ENCODE results near the gene REV3L. TPM values are rescaled to one million over a fixed set of nuclear protein-coding genes. Genes with fewer than 3 reads are reported as not detected.
A peak's percentile ranks its signal among the peaks of the same experiment; 100 is the strongest.

REV3L gene
- total RNA-seq, 1 donor from 2014 or later = 26.4 TPM

GRCh38 chr6:111524735-111525134 lies 41.7 kb upstream of the REV3L start:
- no peak overlapping the region for H3K4me3 Mint-ChIP-seq (ENCODE audit: unreplicated experiment)
- peaks cover 22% of the 10 kb centered on the region for H3K4me1 Mint-ChIP-seq (ENCODE audit: unreplicated experiment)
- no peak for TF ChIP-seq CTCF (IDR thresholded peaks at IDR 0.05)
- peaks cover 3% of the 10 kb centered on the region for H3K9me3 Mint-ChIP-seq (ENCODE audit: unreplicated experiment)
- H3K27me3 Mint-ChIP-seq (ENCODE audit: unreplicated experiment) = no peaks in the 10 kb centered on the region
- H3K27ac Mint-ChIP-seq (ENCODE audit: unreplicated experiment) = no peak overlapping the region
- H3K36me3 Mint-ChIP-seq (ENCODE audit: unreplicated experiment) = peaks cover 4% of the 10 kb centered on the region
- DNase-seq (ENCODE audit: extremely low spot score, unreplicated experiment) = no peak

DNA sequence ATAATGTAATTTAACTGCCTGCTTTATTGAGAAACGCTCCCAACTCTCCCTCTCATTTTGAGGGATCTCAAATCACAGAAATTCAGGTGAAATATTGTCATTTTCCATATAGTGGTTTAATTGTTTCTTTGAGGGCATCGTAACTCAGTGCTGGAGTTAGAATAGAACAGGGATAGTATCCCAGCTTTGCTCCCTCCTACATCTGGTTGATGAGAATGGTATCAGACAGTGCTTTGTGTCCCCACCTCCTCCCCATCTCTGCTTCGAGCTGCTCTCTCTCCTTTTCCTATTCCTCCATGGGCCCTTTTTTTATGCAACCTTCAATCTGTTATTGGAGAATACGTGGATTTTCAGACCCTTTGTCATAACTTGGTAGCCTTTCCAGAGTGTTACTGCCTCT lies 41.2 kb upstream of the REV3L start:
- no peaks in the 10 kb centered on the region for H3K27me3 Mint-ChIP-seq (ENCODE audit: unreplicated experiment)
- DNase-seq (ENCODE audit: extremely low spot score, unreplicated experiment) = no peak
- no peak for TF ChIP-seq CTCF (IDR thresholded peaks at IDR 0.05)
- H3K27ac Mint-ChIP-seq (ENCODE audit: unreplicated experiment) = no peak overlapping the region
- H3K4me3 Mint-ChIP-seq (ENCODE audit: unreplicated experiment) = no peak overlapping the region
- peaks cover 3% of the 10 kb centered on the region for H3K9me3 Mint-ChIP-seq (ENCODE audit: unreplicated experiment)
- peaks cover 4% of the 10 kb centered on the region for H3K36me3 Mint-ChIP-seq (ENCODE audit: unreplicated experiment)
- H3K4me1 Mint-ChIP-seq (ENCODE audit: unreplicated experiment) = peaks cover 22% of the 10 kb centered on the region

DNA sequence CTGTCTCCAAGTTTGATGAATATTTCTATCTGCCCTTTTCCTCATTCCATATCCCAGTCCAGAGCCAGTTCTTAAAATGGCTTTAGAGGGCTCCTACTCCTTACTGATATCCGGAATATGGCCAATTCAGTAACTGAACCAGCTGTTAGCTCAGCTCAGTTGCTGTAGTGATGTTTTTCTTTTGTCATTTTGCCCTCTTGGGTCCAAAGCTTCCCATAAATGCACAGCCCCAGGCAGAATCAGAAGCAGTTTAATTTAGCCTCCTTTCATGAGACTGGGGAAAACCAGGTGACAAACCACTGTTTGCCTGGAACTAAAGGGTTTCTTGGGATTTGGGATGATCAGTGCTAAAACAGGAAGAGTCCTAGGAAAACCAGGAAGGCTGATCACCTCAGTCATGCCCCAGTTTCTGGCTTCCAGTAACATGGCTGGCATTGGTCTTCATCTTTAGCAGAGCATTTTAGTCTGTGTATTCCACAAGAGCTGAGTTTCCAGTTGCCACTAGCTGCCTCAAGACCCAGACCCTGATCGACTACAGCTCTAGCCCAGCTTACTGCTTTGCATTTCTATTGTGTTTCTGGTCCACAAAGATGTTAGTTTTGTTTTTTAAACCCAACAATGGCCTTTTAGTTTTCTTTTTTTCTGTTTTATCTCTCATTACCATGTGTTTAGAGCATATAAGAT lies 40.6 kb upstream of the REV3L start:
- Mint-ChIP-seq H3K27ac (ENCODE audit: unreplicated experiment) (peak overlapping the region; percentile 54), H3K36me3 (ENCODE audit: unreplicated experiment) (peaks cover 4% of the 10 kb centered on the region), H3K4me1 (ENCODE audit: unreplicated experiment) (peaks cover 22% of the 10 kb centered on the region), H3K4me3 (ENCODE audit: unreplicated experiment) (no peak overlapping the region), H3K9me3 (ENCODE audit: unreplicated experiment) (peaks cover 3% of the 10 kb centered on the region), H3K27me3 (ENCODE audit: unreplicated experiment) (no peaks in the 10 kb centered on the region)
- no peak for DNase-seq (ENCODE audit: extremely low spot score, unreplicated experiment)
- no peak for TF ChIP-seq CTCF (IDR thresholded peaks at IDR 0.05)

DNA sequence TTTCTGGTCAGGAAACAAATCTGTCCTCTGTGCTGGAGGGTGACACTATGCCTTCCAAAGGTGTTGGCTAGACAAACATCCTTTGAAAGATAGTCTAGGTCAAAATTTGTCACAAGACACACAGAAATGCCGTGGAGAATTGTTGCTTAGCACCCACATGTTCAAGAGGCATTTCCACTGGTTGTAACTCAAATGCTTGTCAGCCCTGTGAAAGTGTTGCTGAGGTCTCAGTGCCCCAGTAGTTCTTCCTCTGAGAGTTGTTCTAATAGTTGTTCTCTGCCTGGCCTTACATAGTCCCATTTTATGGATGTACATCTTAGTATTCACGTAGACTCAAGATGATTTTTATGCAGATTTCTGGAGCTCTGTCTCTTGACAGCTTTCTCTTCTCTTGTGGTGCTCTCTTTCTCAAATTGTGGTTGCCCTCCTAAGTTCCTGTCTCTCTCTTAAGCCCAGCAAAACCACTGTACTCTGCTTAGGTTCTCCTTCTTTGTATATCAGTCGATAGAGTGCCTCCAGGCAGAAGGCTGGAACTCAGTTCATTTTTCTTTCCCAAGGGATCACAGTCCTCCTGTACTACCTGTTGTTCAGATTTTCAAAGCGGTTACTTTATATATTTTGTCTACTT lies 39.5 kb upstream of the REV3L start:
- H3K9me3 Mint-ChIP-seq (ENCODE audit: unreplicated experiment) = peaks cover 3% of the 10 kb centered on the region
- H3K36me3 Mint-ChIP-seq (ENCODE audit: unreplicated experiment) = peaks cover 4% of the 10 kb centered on the region
- no peak overlapping the region for H3K4me3 Mint-ChIP-seq (ENCODE audit: unreplicated experiment)
- no peak overlapping the region for H3K27ac Mint-ChIP-seq (ENCODE audit: unreplicated experiment)
- H3K27me3 Mint-ChIP-seq (ENCODE audit: unreplicated experiment) = no peaks in the 10 kb centered on the region
- peaks cover 22% of the 10 kb centered on the region for H3K4me1 Mint-ChIP-seq (ENCODE audit: unreplicated experiment)
- TF ChIP-seq CTCF (IDR thresholded peaks at IDR 0.05) = no peak
- no peak for DNase-seq (ENCODE audit: extremely low spot score, unreplicated experiment)

GRCh38 chr6:111521497-111522270 lies 38.7 kb upstream of the REV3L start:
- no peaks in the 10 kb centered on the region for H3K27me3 Mint-ChIP-seq (ENCODE audit: unreplicated experiment)
- no peak overlapping the region for H3K27ac Mint-ChIP-seq (ENCODE audit: unreplicated experiment)
- no peak for TF ChIP-seq CTCF (IDR thresholded peaks at IDR 0.05)
- no peak for DNase-seq (ENCODE audit: extremely low spot score, unreplicated experiment)
- H3K36me3 Mint-ChIP-seq (ENCODE audit: unreplicated experiment) = peaks cover 4% of the 10 kb centered on the region
- no peak overlapping the region for H3K4me3 Mint-ChIP-seq (ENCODE audit: unreplicated experiment)
- H3K4me1 Mint-ChIP-seq (ENCODE audit: unreplicated experiment) = peaks cover 22% of the 10 kb centered on the region
- H3K9me3 Mint-ChIP-seq (ENCODE audit: unreplicated experiment) = peaks cover 3% of the 10 kb centered on the region

Measured in osteocyte (in vitro differentiated cells).